GM18519 (cell line): ENCODE results near the gene NOL8.

Source experiments
- ATAC-seq: cut with Tn5 transposase; IDR thresholded peaks from one replicate; pipeline ENCODE4 v1.9.1; 2021; ENCODE audit warnings: mild to moderate bottlenecking, moderate library complexity; ENCODE audit not compliant: unreplicated experiment, low FRiP score

Gene NOL8

DNA sequence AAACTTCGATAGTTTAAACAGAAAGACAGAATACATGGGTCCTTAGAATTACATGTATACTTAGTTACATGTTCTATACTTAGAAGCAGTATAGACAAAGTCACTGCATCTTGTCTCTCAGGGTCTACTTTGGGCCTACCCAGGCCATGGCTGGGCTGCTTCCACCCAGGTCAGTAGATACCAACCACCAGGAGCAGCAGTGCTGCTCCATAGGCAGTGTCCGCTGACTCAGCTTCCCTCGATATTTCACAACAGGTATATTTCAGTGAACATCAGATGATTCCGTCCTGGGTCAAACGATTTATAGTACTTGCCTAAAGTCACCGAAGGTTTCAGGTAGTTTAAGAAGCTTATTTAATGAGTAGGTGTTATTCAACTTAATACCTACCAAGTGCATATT is 49.6 kb downstream of the NOL8 start:
- ATAC-seq: no peak

DNA sequence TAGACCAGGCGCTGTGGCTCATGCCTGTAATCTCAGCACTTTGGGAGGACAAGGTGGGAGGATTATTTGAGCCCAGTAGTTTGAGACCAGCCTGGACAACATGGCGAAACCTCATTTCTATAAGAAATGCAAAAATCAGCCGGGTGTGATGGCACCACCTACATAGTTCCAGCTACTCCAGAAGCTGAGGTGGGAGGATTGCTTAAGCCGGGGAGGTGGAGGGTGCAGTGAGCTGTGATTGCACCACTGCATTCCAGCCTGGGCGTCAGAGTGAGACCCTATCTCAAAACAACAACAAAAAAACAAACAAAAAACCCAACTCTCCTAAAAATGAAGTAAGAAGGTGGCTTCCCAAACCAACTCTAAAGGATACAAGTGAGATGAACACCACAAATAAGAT is 54.6 kb downstream of the NOL8 start:
- ATAC-seq: no peak

- no peak for ATAC-seq
Observed at GRCh38 chr9:92266486-92266885, 58.7 kb downstream of the NOL8 start.

- no peak for ATAC-seq
Observed at GRCh38 chr9:92265154-92265553, 60.0 kb downstream of the NOL8 start.

DNA sequence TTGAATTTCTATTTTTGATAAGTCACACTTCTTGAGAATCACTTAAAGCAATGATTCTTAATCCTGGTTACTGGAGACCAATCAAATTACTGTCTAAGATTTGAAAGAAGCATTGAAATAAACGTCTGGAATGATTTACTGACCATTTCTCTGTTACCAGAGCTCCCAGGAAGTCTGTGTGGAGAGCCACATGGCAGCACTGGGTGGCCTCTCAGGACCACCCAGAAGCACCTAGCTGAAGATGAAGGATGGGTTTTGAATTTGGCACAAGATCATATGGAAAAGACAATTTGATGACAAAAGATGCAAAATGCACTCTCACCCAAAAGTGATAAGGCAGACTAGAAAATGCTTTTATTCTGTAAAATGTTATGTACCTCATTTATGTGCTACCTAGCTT is 62.0 kb downstream of the NOL8 start:
- no peak for ATAC-seq

DNA sequence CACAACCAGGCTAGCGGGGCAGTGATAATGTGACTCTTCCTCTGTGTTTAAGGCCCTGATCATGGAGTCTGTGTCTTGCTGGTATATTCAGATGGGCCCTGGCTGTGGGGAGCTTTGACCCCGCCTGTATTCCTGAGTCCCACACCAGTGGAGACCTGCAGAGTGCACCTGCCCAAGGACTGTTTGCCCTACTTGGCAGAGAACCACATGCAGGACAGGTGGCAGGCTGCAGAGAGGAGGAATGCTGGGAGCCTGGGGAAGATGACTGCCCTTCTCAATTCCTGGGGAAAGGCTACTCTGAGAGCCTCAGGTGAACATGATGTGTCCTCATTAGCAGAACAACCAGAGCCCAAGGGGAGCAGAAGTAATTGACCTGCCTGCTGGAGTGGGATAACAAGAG is 67.8 kb downstream of the NOL8 start:
- no peak for ATAC-seq

- ATAC-seq: no peak
Observed at GRCh38 chr9:92254381-92255337, 70.5 kb downstream of the NOL8 start.

DNA sequence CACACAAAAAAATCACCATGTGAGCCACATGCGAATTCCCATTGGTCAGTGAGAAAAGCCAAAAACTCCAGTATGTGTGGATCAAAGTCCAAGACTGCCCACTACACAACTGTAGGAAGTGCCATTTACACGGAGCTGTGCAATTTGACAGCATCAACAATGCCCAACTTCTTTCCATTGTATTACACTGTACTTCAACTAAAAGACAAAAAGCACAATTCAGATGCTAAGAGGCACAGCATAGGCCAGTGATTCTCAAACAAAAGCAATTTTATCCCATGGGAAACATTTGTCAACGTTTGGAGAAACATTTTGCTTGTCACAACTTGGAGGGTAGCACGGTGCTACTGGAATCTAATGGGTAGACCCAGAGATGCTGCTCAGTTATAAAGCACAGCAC is 71.5 kb downstream of the NOL8 start:
- no peak for ATAC-seq

DNA sequence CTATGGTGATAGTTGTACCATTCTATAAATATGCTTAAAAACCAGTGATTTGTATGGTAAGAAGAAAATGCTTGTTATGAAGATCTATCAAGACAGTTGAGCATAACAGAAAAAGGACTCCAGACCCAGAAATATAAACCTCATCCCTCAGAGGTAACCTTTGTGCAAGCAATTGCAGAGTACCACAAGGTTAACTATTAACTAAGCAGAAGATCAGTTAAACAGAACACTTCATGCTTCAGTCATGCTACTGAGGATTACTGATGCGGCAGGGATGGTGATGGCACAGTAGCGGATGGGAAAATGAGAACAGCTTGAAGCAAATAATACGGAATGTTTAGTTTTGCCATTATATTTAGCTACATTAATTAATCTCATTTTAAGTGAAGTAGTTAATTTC is 77.2 kb downstream of the NOL8 start:
- no peak for ATAC-seq
